SK-N-SH (cell line): Measurements from ENCODE around the gene PRLR. TPM values are rescaled to one million over a fixed set of nuclear protein-coding genes. Genes with fewer than 3 reads are reported as not detected.

Experiments used
- CTCF ChIA-PET: fragments of 300-600, 350-600 bp; formaldehyde crosslinking; extraction: SDS; loops from one replicate; lab custom pipeline; 2021; lab: Yijun Ruan, JAX
- POLR2A ChIA-PET: fragments of 350-600 bp; sonication (Branson Sonifier 250); formaldehyde crosslinking; extraction: SDS; loops from one replicate; lab custom pipeline; 2020; ENCODE audit warnings: antibody characterized with exemption, inconsistent platforms; lab: Yijun Ruan, JAX
- DNase-seq: peaks from one replicate; pipeline ENCODE4 v3.0.0; 2012
- H2AFZ ChIP-seq: fragments of 200-600 bp; sonication (generic); 2 replicates; pipeline ENCODE4 v1.8.1; 2016; ENCODE audit warnings: antibody characterized with exemption, mild to moderate bottlenecking, low read depth
- H3F3A ChIP-seq: fragments of 200-600 bp; sonication (generic); replicated peaks from 2 replicates; pipeline ENCODE3; 2016; ENCODE audit warnings: antibody characterized with exemption, mild to moderate bottlenecking; ENCODE audit not compliant: insufficient read depth
- H3K27ac ChIP-seq, 2 experiments: fragments of 200-500 bp in 1 of 2; fragments of 200-600 bp in 1 of 2; sonication (Bioruptor generic) in 1 of 2; sonication (generic), shearing (Covaris generic) in 1 of 2; 2 replicates each; pipeline versions ENCODE4 v1.5.1 to v1.6.1; 2014 to 2016; ENCODE audit warnings: low read depth in 2 of 2, inconsistent platforms in 1 of 2, low read length in 1 of 2, mild to moderate bottlenecking in 1 of 2, mixed read lengths in 1 of 2
- H3K27me3 ChIP-seq: fragments of 200-600 bp; sonication (generic), shearing (Covaris generic); 2 replicates; pipeline ENCODE4 v1.6.1; 2016; ENCODE audit warnings: mixed run types; ENCODE audit not compliant: insufficient read depth
- H3K36me3 ChIP-seq, 2 experiments: fragments of 200-500 bp in 1 of 2; fragments of 200-600 bp in 1 of 2; sonication (Bioruptor generic) in 1 of 2; sonication (generic) in 1 of 2; replicated peaks in 1 of 2; 2 replicates each; pipeline versions ENCODE3 to v1.5.1; 2014 to 2016; ENCODE audit warnings: low read length in 1 of 2, mild to moderate bottlenecking in 1 of 2; ENCODE audit not compliant: insufficient read depth in 2 of 2, control insufficient read depth in 1 of 2
- H3K4me1 ChIP-seq, 2 experiments: fragments of 200-500 bp in 1 of 2; fragments of 200-600 bp in 1 of 2; sonication (Bioruptor generic) in 1 of 2; sonication (generic), shearing (Covaris generic) in 1 of 2; 2 replicates each; pipeline versions ENCODE4 v1.5.1 to v1.6.1; 2014 to 2016; ENCODE audit warnings: low read depth in 1 of 2, low read length in 1 of 2, mixed run types in 1 of 2; ENCODE audit not compliant: insufficient read depth in 2 of 2, control insufficient read depth in 1 of 2
- H3K4me2 ChIP-seq: fragments of 200-600 bp; sonication (generic), shearing (Covaris generic); 2 replicates; pipeline ENCODE4 v1.6.1; 2017; ENCODE audit warnings: mixed run types
- H3K4me3 ChIP-seq, 2 experiments: fragments of 200-500 bp in 1 of 2; fragments of 200-600 bp in 1 of 2; sonication (Bioruptor generic) in 1 of 2; sonication (generic), shearing (Covaris generic) in 1 of 2; 2 replicates each; pipeline versions ENCODE4 v1.5.1 to v1.8.1; 2014 to 2016; ENCODE audit warnings: low read depth in 2 of 2, inconsistent platforms in 1 of 2, low read length in 1 of 2, mild to moderate bottlenecking in 1 of 2, mixed read lengths in 1 of 2, moderate library complexity in 1 of 2
- H3K79me2 ChIP-seq: fragments of 200-600 bp; sonication (generic); 2 replicates; pipeline ENCODE4 v1.8.1; 2017; ENCODE audit warnings: mild to moderate bottlenecking; ENCODE audit not compliant: insufficient read depth
- H3K9ac ChIP-seq: fragments of 200-600 bp; sonication (generic); 2 replicates; pipeline ENCODE4 v1.6.1; 2017; ENCODE audit warnings: mixed run types
- H3K9me2 ChIP-seq: fragments of 200-600 bp; sonication (generic); 2 replicates; pipeline ENCODE4 v1.6.1; 2017; ENCODE audit warnings: mixed run types
- H3K9me3 ChIP-seq: fragments of 200-600 bp; sonication (generic); 2 replicates; pipeline ENCODE4 v1.6.1; 2017; ENCODE audit warnings: mixed run types, mild to moderate bottlenecking, moderate library complexity
- H4K20me1 ChIP-seq: fragments of 200-600 bp; sonication (generic); 2 replicates; pipeline ENCODE4 v1.6.1; 2017; ENCODE audit warnings: mild to moderate bottlenecking, mixed run types; ENCODE audit not compliant: insufficient read depth
- CHD2 ChIP-seq: fragments of 150-350 bp; IDR thresholded peaks from 2 replicates; pipeline ENCODE4 v1.6.1; 2018; ENCODE audit warnings: low read length; ENCODE audit not compliant: partially characterized antibody
- CTCF ChIP-seq: fragments of 200-600 bp; sonication (generic); IDR thresholded peaks from 2 replicates; pipeline ENCODE4 v1.6.1; 2017; ENCODE audit warnings: antibody characterized with exemption, mild to moderate bottlenecking, moderate library complexity
- ELF1 ChIP-seq: IDR thresholded peaks from 2 replicates; pipeline ENCODE4 v1.4.0; 2012
- EP300 ChIP-seq, 2 experiments: IDR thresholded peaks; 2 replicates each; pipeline versions ENCODE4 v1.4.0 to v1.6.1; 2012; ENCODE audit warnings: borderline replicate concordance in 1 of 2, low read depth in 1 of 2, low read length in 1 of 2
- EZH2phosphoT487 ChIP-seq: fragments of 200-600 bp; sonication (generic); IDR thresholded peaks from 2 replicates; pipeline ENCODE4 v1.6.1; 2017; ENCODE audit warnings: low read depth, mixed run types, mild to moderate bottlenecking, antibody characterized with exemption, moderate library complexity, borderline replicate concordance
- GABPA ChIP-seq: IDR thresholded peaks from 2 replicates; pipeline ENCODE4 v1.4.0; 2012; ENCODE audit warnings: low read depth, mild to moderate bottlenecking
- IRF3 ChIP-seq: fragments of 150-350 bp; IDR thresholded peaks from 2 replicates; pipeline ENCODE4 v1.6.1; 2016; ENCODE audit warnings: mild to moderate bottlenecking, low read depth, low read length
- MAX ChIP-seq: IDR thresholded peaks from 2 replicates; pipeline ENCODE4 v1.4.0; 2012; ENCODE audit warnings: low read depth
- MEF2A ChIP-seq: IDR thresholded peaks from 2 replicates; pipeline ENCODE4 v1.4.0; 2012; ENCODE audit warnings: low read depth, borderline replicate concordance
- MXI1 ChIP-seq: IDR thresholded peaks from 2 replicates; pipeline ENCODE4 v1.6.1; 2012; ENCODE audit warnings: mild to moderate bottlenecking, low read depth, low read length, improper control_type of control experiment
- NFIC ChIP-seq: IDR thresholded peaks from 2 replicates; pipeline ENCODE4 v1.4.0; 2012; ENCODE audit warnings: borderline replicate concordance
- POLR2AphosphoS5 ChIP-seq: IDR thresholded peaks from 2 replicates; pipeline ENCODE4 v1.6.1; 2012; ENCODE audit warnings: low read depth, low read length
- RAD21 ChIP-seq: IDR thresholded peaks from 2 replicates; pipeline ENCODE4 v1.6.1; 2012; ENCODE audit warnings: mild to moderate bottlenecking, low read length
- RCOR1 ChIP-seq: fragments of 150-350 bp; IDR thresholded peaks from 2 replicates; pipeline ENCODE4 v1.6.1; 2017; ENCODE audit warnings: antibody characterized with exemption, low read length
- RFX5 ChIP-seq: IDR thresholded peaks from 2 replicates; pipeline ENCODE4 v1.6.1; 2012; ENCODE audit warnings: mild to moderate bottlenecking, improper control_type of control experiment, low read length
- RXRA ChIP-seq: IDR thresholded peaks from 2 replicates; pipeline ENCODE4 v1.4.0; 2012; ENCODE audit warnings: low read depth, mild to moderate bottlenecking, borderline replicate concordance
- SIN3A ChIP-seq: IDR thresholded peaks from 2 replicates; pipeline ENCODE4 v1.6.1; 2012; ENCODE audit warnings: low read depth, mild to moderate bottlenecking, low read length, moderate library complexity, borderline replicate concordance
- TAF1 ChIP-seq: IDR thresholded peaks from 2 replicates; pipeline ENCODE4 v1.6.1; 2012; ENCODE audit warnings: low read depth, mild to moderate bottlenecking, low read length, moderate library complexity, borderline replicate concordance
- TCF12 ChIP-seq: IDR thresholded peaks from 2 replicates; pipeline ENCODE4 v1.4.0; 2012
- TEAD4 ChIP-seq: IDR thresholded peaks from 2 replicates; pipeline ENCODE4 v1.4.0; 2012; ENCODE audit warnings: mild to moderate bottlenecking, borderline replicate concordance; ENCODE audit not compliant: insufficient read depth
- USF1 ChIP-seq: IDR thresholded peaks from 2 replicates; pipeline ENCODE4 v1.4.0; 2012; ENCODE audit warnings: low read depth, borderline replicate concordance
- YY1 ChIP-seq: IDR thresholded peaks from 2 replicates; pipeline ENCODE4 v1.4.0; 2012; ENCODE audit warnings: low read depth, mild to moderate bottlenecking
- ZBTB33 ChIP-seq: IDR thresholded peaks from 2 replicates; pipeline ENCODE4 v1.4.0; 2012; ENCODE audit warnings: low read depth, borderline replicate concordance
- WGBS: methylation state at CpG from one replicate; pipeline ENCODE4 v1.1.6; 2017; ENCODE audit warnings: low lambda C conversion rate; 5-methylcytosine and 5-hydroxymethylcytosine counted together
- polyA plus RNA-seq, 3 experiments: library from polyadenylated mRNA; depleted of rRNA; stranded (reverse); fragments of >200 nt; gene quantifications; 2 replicates each; pipeline ENCODE4 v1.2.3, GENCODE V29; 2012

PRLR gene
- polyA plus RNA-seq, 1 of the 3 experiments (the other 2 are of a cell fraction), result 0.13 TPM

- H3K27me3 ChIP-seq, result peaks cover 26% of the 10 kb centered on the region
- no peak overlapping the region for H2AFZ ChIP-seq
- no peak overlapping the region for H3K4me3 ChIP-seq
- no peaks in the 10 kb centered on the region for H3K36me3 ChIP-seq
- H3K9me2 ChIP-seq, result no peaks in the 10 kb centered on the region
- no peak overlapping the region for H3K4me2 ChIP-seq
- no peak for TF ChIP-seq TAF1
- TF ChIP-seq IRF3, result no peak
- TF ChIP-seq EZH2phosphoT487, result no peak
- no peak for TF ChIP-seq GABPA
- no peak for TF ChIP-seq MXI1
- TF ChIP-seq MAX, result no peak
- no peak for TF ChIP-seq SIN3A
- no peak for TF ChIP-seq RFX5
- no peak for TF ChIP-seq MEF2A
- no peak for TF ChIP-seq POLR2AphosphoS5
- no peaks in the 10 kb centered on the region for H3F3A ChIP-seq
- H3K9ac ChIP-seq, result no peak overlapping the region
- 48% methylated on average over 12 of the region's 12 CpGs for WGBS
- no peaks in the 10 kb centered on the region for H4K20me1 ChIP-seq
- no peaks in the 10 kb centered on the region for H3K79me2 ChIP-seq
- POLR2A ChIA-PET, result no interaction called here
- no peak for DNase-seq
- H3K27ac ChIP-seq, result no peak overlapping the region
- peaks cover 0 to 10% of the 10 kb centered on the region in 2 experiments; a peak in 1 of 4 replicates for H3K4me1 ChIP-seq
- H3K9me3 ChIP-seq, result no peaks in the 10 kb centered on the region
- CTCF ChIA-PET, result interaction anchor here (2.4 kb wide), 1 partner anchor 12 kb away, joined by 9 read pairs; no protein-coding TSS in a partner anchor
Observed at GRCh38 chr5:35194635-35195471, 35.4 kb downstream of the PRLR start.

GRCh38 chr5:35192506-35192905, 37.8 kb downstream of the PRLR start:
- POLR2A ChIA-PET, result no interaction called here
- CTCF ChIA-PET, result interaction anchor here (1.4 to 2.2 kb wide), 2 partner anchors 10 to 587 kb away, joined by 3 to 8 read pairs; no protein-coding TSS in a partner anchor
- Histone ChIP-seq H3K9ac (no peak overlapping the region), H3K27ac (no peak overlapping the region), H3K4me3 (no peak overlapping the region), H4K20me1 (no peaks in the 10 kb centered on the region), H3K79me2 (no peaks in the 10 kb centered on the region), H3F3A (no peaks in the 10 kb centered on the region), H3K9me2 (no peaks in the 10 kb centered on the region), H3K9me3 (no peaks in the 10 kb centered on the region), H3K36me3 (no peaks in the 10 kb centered on the region), H3K4me1 (no peaks in the 10 kb centered on the region), H3K27me3 (peaks cover 25% of the 10 kb centered on the region), H3K4me2 (no peak overlapping the region), H2AFZ (no peak overlapping the region)
- DNase-seq, result no peak
- WGBS, result 46% methylated on average over 1 of the region's 1 CpG
- no peak for TF ChIP-seq RAD21
- no peak for TF ChIP-seq MEF2A
- TF ChIP-seq NFIC, result no peak
- TF ChIP-seq ELF1, result no peak
- TF ChIP-seq TEAD4, result no peak
- TF ChIP-seq CHD2, result no peak
- no peak for TF ChIP-seq RCOR1
- no peak for TF ChIP-seq CTCF
- TF ChIP-seq TAF1, result no peak
- no peak for TF ChIP-seq USF1
- no peak for TF ChIP-seq RXRA
- TF ChIP-seq ZBTB33, result no peak
- TF ChIP-seq YY1, result no peak
- TF ChIP-seq EP300 (IDR thresholded peaks at IDR 0.05; ENCODE audit: borderline replicate concordance in 1 of 2, low read depth in 1 of 2, low read length in 1 of 2), result no peak
- TF ChIP-seq TCF12, result no peak
